HG03460 (cell line): ENCODE results near the gene PCDHA8.
"Not testable (repeated sequence)": the region's sequence is repeated elsewhere in the genome, so short reads cannot be mapped to it uniquely, and the experiment has no call there.

Experiments
- ATAC-seq: cut with Tn5 transposase; IDR thresholded peaks from one replicate; pipeline ENCODE4 v1.9.1; 2021; ENCODE audit not compliant: unreplicated experiment

PCDHA8 gene, protein sequence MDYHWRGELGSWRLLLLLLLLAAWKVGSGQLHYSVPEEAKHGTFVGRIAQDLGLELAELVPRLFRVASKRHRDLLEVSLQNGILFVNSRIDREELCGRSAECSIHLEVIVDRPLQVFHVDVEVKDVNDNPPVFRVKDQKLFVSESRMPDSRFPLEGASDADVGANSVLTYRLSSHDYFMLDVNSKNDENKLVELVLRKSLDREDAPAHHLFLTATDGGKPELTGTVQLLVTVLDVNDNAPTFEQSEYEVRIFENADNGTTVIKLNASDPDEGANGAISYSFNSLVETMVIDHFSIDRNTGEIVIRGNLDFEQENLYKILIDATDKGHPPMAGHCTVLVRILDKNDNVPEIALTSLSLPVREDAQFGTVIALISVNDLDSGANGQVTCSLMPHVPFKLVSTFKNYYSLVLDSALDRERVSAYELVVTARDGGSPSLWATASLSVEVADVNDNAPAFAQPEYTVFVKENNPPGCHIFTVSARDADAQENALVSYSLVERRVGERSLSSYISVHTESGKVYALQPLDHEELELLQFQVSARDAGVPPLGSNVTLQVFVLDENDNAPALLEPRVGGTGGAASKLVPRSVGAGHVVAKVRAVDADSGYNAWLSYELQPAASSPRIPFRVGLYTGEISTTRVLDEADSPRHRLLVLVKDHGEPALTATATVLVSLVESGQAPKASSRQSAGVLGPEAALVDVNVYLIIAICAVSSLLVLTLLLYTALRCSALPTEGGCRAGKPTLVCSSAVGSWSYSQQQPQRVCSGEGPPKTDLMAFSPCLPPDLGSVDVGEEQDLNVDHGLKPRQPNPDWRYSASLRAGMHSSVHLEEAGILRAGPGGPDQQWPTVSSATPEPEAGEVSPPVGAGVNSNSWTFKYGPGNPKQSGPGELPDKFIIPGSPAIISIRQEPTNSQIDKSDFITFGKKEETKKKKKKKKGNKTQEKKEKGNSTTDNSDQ

DNA sequence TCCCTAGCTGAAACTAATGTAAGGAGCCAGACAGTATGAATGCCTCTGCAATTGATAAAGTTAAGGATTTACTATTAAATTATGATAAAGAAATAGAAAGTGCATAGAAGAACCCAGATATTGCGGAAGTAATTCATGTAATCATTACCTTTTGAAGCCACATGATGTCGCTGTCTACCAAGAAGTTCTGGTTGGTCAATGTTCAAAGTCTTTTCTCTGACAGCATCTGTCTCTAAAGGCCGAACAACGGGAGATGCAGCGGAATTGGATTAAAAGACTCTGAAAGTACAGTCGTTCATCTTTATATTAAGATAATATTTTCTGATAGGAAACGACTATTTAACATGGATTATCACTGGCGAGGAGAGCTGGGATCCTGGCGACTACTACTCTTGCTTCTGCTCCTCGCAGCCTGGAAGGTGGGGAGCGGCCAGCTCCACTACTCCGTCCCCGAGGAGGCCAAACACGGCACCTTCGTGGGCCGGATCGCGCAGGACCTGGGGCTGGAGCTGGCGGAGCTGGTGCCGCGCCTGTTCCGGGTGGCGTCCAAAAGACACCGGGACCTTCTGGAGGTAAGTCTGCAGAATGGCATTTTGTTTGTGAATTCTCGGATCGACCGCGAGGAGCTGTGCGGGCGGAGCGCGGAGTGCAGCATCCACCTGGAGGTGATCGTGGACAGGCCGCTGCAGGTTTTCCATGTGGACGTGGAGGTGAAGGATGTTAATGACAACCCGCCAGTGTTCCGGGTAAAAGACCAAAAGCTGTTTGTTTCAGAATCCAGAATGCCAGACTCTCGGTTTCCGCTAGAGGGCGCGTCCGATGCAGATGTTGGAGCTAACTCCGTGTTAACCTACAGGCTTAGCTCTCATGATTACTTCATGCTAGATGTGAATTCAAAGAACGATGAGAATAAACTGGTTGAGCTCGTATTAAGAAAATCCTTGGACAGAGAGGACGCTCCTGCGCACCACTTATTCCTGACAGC lies at the start of gene PCDHA8:
Gene PCDHA8, plus strand, starts transcription at position 210 of the 985 bp plus-strand sequence. Its CDS starts 135 bp downstream, at position 345.
- ATAC-seq = no peak

DNA sequence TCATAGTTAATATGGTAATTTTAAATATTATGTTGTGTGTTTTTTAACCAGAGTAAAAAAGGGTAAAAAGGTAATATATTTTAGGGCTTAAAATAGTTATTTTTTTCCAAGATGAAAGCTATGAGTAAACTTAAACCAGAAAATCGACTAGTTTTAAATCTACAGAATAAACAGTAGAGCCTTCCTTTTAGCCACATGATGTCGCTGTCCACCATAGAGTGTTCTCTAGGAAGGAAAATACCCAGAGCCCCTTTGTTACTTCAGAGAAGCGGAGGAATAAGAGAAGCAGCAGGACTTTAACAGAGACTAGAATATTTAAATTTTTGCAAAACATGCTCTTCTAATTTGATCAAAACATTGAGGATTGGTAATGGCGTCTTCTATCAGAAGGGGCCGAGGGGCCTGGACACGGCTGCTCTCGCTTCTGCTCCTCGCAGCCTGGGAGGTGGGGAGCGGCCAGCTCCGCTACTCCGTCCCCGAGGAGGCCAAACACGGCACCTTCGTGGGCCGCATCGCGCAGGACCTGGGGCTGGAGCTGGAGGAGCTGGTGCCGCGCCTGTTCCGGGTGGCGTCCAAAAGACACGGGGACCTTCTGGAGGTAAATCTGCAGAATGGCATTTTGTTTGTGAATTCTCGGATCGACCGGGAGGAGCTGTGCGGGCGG lies 46.3 kb upstream of the PCDHA8 start, which contains the start of gene PCDHA2:
Gene PCDHA2, plus strand, starts transcription at position 258 of the 664 bp plus-strand sequence.
- ATAC-seq = no peak

DNA sequence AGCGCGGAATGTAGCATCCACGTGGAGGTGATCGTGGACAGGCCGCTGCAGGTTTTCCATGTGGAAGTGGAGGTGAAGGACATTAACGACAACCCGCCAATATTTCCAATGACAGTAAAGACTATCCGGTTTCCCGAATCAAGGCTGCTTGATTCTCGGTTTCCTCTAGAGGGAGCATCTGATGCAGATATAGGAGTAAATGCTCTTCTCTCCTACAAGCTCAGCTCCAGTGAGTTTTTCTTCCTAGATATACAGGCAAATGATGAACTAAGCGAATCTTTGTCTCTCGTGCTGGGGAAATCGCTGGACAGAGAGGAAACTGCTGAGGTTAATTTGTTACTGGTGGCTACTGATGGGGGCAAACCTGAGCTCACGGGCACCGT lies 45.7 kb upstream of the PCDHA8 start:
- ATAC-seq = no peak

DNA sequence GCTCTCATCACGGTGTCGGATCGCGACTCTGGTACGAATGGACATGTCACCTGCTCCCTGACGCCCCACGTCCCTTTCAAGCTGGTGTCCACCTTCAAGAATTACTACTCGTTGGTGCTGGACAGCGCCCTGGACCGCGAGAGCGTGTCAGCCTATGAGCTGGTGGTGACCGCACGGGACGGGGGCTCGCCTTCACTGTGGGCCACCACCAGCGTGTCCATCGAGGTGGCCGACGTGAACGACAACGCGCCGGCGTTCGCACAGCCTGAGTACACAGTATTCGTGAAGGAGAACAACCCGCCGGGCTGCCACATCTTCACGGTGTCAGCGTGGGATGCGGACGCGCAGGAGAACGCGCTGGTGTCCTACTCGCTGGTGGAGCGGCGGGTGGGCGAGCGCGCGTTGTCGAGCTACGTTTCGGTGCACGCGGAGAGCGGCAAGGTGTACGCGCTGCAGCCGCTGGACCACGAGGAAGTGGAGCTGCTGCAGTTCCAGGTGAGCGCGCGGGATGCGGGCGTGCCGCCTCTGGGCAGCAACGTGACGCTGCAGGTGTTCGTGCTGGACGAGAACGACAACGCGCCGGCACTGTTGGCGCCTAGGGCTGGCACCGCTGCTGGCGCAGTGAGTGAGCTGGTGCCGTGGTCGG lies 44.8 kb upstream of the PCDHA8 start:
- ATAC-seq = not testable (repeated sequence)

DNA sequence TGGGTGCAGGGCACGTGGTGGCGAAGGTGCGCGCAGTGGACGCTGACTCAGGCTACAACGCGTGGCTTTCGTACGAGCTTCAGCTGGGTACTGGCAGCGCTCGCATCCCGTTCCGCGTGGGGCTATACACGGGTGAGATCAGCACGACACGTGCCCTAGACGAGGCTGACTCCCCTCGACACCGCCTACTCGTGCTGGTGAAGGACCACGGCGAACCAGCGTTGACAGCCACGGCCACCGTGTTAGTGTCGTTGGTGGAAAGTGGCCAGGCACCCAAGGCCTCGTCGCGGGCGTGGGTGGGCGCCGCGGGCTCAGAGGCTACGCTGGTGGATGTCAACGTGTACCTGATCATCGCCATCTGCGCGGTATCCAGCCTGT lies 44.3 kb upstream of the PCDHA8 start:
- no peak for ATAC-seq

DNA sequence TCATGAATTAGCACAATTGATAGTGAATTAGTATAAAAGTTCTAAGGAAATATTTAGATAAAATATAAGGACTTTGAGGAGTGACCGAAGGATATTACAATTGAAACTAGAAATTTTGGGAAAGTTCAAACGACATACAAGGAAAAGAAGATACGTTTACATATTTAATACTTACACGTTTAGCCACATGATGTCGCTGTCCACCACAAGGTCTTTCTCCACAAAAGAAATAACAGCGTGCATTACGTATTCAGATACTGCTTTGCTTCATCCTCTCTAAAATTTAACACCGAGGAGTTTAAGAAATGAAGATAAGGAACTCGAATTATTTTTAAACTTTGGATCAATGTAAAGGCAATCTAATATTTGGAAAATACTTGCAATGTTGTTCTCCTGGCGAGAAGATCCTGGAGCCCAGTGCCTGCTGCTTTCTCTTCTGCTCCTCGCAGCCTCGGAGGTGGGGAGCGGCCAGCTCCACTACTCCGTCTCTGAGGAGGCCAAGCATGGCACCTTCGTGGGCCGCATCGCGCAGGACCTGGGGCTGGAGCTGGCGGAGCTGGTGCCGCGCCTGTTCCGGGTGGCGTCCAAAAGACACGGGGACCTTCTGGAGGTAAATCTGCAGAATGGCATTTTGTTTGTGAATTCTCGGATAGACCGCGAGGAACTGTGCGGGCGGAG lies 40.0 kb upstream of the PCDHA8 start, which contains the start of gene PCDHA3:
Gene PCDHA3, plus strand, starts transcription at position 242 of the 678 bp plus-strand sequence.
- ATAC-seq = no peak

DNA sequence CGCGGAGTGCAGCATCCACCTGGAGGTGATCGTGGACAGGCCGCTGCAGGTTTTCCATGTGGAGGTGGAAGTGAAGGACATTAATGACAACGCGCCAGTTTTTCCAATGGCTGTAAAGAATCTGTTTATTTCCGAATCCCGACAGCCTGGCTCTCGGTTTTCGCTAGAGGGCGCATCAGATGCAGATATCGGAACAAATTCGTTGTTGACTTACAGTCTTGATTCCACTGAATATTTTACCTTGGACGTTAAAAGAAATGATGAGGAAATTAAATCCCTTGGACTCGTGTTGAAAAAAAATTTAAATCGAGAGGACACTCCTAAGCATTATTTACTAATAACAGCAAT lies 39.5 kb upstream of the PCDHA8 start:
- no peak for ATAC-seq

DNA sequence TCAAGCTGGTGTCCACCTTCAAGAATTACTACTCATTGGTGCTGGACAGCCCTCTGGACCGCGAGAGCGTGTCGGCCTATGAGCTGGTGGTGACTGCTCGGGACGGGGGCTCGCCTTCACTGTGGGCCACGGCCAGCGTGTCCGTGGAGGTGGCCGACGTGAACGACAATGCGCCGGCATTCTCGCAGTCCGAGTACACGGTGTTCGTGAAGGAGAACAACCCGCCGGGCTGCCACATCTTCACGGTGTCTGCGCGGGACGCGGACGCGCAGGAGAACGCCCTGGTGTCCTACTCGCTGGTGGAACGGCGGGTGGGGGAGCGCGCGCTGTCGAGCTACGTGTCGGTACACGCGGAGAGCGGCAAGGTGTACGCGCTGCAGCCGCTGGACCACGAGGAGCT lies 38.6 kb upstream of the PCDHA8 start:
- ATAC-seq = not testable (repeated sequence)

DNA sequence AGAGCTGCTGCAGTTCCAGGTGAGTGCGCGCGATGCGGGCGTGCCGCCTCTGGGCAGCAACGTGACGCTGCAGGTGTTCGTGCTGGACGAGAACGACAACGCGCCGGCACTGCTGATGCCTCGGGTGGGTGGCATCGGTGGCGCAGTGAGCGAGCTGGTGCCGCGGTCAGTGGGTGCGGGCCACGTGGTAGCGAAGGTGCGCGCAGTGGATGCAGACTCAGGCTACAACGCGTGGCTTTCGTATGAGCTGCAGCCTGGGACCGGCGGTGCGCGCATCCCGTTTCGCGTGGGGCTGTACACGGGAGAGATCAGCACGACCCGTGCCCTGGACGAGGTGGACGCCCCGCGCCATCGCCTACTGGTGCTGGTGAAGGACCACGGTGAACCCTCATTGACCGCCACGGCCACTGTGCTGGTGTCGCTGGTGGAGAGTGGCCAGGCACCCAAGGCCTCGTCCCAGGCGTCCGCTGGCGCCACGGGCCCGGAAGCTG lies 38.2 kb upstream of the PCDHA8 start:
- ATAC-seq = no peak

DNA sequence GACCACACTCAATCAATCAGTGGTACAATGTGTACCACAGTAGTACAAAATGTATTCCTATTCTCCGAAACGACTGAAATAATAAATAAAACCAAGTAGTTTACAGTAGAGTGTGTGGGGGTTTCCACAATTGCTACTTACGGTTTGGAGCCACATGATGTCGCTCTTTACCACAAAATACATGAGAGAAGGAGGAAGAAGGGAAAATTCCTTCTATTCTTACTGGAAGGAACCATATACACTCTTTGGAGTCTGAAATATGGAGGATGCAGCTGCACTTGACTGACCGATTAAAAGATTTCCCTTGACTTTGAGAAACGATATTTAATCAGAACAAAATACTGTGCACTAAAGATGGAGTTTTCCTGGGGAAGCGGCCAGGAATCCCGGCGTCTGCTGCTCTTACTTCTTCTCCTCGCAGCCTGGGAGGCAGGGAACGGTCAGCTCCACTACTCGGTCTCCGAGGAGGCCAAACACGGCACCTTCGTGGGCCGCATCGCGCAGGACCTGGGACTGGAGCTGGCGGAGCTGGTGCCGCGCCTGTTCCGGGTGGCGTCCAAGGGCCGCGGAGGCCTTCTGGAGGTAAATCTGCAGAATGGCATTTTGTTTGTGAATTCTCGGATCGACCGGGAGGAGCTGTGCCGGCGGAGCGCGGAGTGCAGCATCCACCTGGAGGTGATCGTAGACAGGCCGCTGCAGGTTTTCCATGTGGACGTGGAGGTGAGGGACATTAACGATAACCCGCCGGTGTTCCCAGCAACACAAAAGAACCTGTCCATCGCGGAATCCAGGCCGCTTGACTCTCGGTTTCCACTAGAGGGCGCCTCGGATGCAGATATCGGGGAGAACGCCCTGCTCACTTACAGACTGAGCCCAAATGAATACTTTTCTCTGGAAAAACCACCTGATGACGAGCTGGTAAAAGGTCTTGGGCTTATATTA lies 33.9 kb upstream of the PCDHA8 start, which contains the start of gene PCDHA4:
Gene PCDHA4, plus strand, starts transcription at position 235 of the 942 bp plus-strand sequence.
- ATAC-seq = no peak

DNA sequence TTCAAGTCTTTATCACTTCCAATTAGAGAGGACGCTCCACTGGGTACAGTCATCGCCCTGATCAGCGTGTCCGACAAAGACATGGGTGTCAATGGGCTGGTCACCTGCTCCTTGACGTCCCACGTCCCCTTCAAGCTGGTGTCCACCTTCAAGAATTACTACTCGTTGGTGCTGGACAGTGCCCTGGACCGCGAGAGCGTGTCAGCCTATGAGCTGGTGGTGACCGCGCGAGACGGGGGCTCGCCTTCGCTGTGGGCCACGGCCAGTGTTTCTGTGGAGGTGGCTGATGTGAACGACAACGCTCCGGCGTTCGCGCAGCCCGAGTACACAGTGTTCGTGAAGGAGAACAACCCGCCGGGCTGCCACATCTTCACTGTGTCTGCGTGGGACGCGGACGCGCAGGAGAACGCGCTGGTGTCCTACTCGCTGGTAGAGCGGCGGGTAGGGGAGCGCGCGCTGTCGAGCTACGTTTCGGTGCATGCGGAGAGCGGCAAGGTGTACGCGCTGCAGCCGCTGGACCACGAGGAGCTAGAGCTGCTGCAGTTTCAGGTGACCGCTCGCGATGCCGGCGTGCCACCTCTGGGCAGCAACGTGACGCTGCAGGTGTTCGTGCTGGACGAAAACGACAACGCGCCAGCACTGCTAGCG lies 32.6 kb upstream of the PCDHA8 start:
- not testable (repeated sequence) for ATAC-seq

DNA sequence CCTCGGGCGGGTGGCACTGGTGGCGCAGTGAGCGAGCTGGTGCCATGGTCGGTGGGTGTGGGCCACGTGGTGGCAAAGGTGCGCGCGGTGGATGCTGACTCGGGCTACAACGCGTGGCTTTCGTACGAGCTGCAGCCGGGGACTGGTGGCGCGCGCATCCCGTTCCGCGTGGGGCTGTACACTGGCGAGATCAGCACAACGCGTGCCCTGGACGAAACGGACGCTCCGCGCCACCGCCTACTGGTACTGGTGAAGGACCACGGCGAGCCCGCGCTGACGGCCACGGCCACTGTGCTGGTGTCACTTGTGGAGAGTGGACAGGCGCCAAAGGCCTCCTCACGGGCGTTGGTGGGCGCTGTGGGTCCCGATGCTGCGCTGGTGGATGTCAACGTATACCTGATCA lies 32.1 kb upstream of the PCDHA8 start:
- ATAC-seq = no peak

DNA sequence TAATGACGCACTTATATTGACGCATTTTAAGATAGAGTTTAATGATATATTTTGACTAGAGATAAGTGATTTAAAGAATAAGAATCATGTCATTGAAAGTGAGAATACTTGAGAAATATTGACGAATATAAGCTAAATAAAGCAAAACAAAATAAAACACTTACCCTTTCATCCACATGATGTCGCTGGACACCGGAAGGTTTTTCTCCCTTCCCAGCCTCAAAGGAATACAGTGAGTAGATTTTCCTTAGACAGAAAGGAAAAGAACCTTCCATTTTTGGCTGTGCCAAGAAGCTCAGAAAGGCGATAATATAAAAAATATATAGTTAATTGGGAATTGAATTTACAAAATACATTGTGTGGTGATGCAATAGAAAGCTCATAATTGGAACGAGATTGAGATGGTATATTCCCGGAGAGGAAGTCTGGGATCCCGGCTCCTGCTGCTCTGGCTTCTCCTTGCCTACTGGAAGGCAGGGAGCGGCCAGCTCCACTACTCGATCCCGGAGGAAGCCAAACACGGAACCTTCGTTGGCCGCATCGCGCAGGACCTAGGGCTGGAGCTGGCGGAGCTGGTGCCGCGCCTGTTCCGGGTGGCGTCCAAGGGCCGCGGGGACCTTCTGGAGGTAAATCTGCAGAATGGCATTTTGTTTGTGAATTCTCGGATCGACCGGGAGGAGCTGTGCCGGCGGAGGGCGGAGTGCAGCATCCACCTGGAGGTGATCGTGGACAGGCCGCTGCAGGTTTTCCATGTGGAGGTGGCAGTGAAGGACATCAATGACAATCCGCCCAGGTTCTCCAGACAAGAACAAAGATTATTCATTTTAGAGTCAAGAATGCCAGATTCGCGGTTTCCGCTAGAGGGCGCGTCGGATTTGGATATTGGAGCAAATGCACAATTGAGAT lies 19.4 kb upstream of the PCDHA8 start, which contains the start of gene PCDHA5:
Gene PCDHA5, plus strand, starts transcription at position 239 of the 906 bp plus-strand sequence.
- ATAC-seq = no peak

DNA sequence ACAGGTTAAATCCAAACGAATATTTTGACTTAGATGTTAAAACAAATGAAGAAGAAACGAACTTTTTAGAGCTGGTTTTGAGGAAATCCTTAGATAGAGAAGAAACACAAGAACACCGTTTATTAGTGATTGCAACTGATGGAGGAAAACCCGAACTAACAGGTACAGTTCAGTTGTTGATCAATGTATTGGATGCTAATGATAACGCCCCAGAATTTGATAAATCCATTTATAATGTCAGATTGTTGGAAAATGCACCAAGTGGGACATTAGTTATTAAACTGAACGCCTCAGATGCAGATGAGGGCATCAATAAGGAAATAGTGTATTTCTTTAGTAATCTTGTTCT lies 18.7 kb upstream of the PCDHA8 start:
- ATAC-seq = no peak

DNA sequence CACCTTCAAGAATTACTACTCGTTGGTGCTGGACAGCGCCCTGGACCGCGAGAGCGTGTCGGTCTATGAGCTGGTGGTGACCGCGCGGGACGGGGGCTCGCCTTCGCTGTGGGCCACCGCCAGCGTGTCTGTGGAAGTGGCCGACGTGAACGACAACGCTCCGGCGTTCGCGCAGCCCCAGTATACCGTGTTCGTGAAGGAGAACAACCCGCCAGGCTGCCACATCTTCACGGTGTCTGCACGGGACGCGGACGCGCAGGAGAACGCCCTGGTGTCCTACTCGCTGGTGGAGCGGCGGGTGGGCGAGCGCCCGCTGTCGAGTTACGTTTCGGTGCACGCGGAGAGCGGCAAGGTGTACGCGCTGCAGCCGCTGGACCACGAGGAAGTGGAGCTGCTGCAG lies 18.0 kb upstream of the PCDHA8 start:
- not testable (repeated sequence) for ATAC-seq

DNA sequence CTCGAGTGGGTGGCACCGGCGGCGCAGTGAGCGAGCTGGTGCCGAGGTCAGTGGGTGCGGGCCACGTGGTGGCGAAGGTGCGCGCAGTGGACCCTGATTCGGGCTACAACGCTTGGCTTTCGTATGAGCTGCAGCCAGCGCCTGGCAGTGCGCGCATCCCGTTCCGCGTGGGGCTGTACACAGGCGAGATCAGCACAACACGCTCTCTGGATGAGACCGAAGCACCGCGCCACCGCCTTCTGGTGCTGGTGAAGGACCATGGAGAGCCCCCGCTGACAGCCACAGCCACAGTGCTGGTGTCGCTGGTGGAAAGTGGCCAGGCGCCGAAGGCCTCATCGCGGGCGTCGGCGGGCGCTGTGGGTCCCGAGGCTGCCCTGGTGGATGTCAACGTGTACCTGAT lies 17.5 kb upstream of the PCDHA8 start:
- no peak for ATAC-seq
